Bronchus fibroblast of lung (primary cell): ENCODE results near the gene WDR19. TPM values are rescaled to one million over a fixed set of nuclear protein-coding genes. Genes with fewer than 3 reads are reported as not detected.

Source experiments
- total RNA-seq: library from RNA; depleted of rRNA; stranded (reverse); fragments of >200 nt; gene quantifications from 2 replicates; pipeline ENCODE4 v1.2.3, GENCODE V29; 2015

WDR19 gene
- total RNA-seq, result 11.3 and 11.6 TPM in 2 replicates

GRCh38 chr4:39181905-39182638, at the start of gene WDR19:
Gene WDR19, plus strand, starts transcription at chr4:39182529. Its CDS starts 29 bp downstream, at chr4:39182558.

Other genes starting within 250 kb of the WDR19 start
- 1.8 and 2.1 TPM in 2 replicates for gene TMEM156, start 150.1 kb upstream of the WDR19 start, total RNA-seq
- 34.6 and 35.3 TPM in 2 replicates for gene KLHL5, start 120.3 kb upstream of the WDR19 start, total RNA-seq
- gene RFC1, start 183.8 kb downstream of the WDR19 start, total RNA-seq, result 25.1 and 31.4 TPM in 2 replicates
- not detected in 2 replicates for gene KLB, start 224.4 kb downstream of the WDR19 start, total RNA-seq